Stimulated activated CD4-positive, alpha-beta T cell treated with anti-CD3 and anti-CD28 coated beads, TNF-alpha, amount 100 ng/mL, for 1 hour (primary cell): ENCODE measurements around the gene PRRG1.
"Not testable (repeated sequence)": the region's sequence is repeated elsewhere in the genome, so short reads cannot be mapped to it uniquely, and the experiment has no call there.

ENCODE experiments used
- DNase-seq, 3 donors: peaks; one replicate each; pipeline ENCODE4 v3.0.0-alpha.2; 2020; ENCODE audit warnings: low read depth in 3 of 3, low spot score in 1 of 3

The PRRG1 gene

GRCh38 chrX:37349221-37350033, at the start of gene PRRG1:
TSS of gene PRRG1 (plus strand) at chrX:37349364. CDS start at chrX:37406250, 56,886 bp downstream.
- DNase-seq, result no peak

DNA sequence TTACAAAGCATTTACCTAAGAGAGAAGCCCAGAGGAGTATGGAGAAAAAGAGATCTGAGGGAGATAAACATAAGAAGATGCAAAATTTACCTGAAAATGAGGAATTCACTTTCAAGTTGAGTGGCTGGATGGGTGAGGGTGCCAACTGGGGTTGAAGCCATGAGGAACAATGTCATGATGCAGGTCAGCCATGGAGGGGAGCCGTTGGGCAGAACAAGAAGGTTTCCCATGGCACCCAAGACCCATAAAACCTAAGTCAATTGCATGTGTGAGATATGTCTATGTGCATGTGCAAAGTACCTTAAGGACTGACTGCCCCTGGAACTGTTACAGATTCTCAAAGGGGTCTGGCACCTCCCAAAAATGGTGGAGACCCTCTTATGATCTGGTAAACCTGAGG, 46.6 kb upstream of the PRRG1 start:
- DNase-seq, result no peak

- DNase-seq, result not testable (repeated sequence)
Measured at GRCh38 chrX:37305238-37305637, 43.9 kb upstream of the PRRG1 start.

DNA sequence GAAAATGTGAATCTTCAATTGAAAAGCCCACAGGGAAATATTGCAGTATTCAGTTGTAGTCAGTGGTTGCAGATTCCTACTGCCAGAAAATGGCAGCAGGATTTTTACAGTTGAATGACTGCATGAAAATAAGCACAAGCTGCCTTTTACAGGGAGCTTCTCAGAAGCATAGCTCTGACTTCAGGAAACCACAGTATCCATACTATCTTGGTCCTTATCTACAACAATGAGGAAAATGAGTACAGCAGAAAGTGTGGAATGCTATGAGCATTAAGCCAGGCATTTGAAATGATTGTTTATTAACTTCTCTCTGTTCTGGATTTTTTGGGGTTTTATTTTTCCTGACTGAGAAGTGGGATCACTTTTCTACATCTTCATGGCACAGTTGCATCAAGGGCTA, 34.6 kb upstream of the PRRG1 start:
- DNase-seq, result no peak

DNA sequence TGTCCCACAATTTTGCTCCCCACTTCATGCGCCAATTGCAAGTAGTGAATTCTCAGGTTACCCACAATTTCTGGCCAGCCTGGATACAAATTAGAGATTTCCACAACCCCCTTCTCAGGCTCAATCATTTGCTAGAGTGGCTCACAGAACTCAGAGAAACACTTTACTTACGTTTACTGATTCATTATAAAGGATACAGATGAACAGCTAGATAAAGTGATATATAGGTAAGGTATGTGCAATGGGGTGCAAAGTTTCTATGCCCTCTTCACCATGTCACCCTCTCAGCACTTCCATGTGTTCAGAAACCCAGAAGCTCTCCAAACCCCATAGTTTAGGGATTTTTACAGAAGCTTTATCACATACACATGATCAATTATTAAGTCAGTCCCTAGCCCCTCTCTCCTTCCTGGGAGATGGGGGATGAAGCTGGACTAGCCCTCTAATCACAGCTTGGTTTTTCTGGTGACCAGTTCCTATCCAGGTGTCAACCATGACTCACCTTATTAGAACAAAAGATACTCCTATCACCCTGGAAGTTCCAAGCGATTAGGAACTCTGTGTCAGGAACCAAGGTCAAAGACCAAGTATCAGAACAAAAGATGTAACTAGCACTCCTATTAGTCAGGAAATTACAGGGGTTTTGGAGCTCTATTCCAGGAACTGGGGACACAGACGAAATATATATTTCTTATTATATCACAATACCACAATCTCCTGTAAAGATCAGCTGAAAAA, 33.5 kb upstream of the PRRG1 start:
- no peak for DNase-seq

GRCh38 chrX:37320541-37321203, 28.5 kb upstream of the PRRG1 start:
- DNase-seq, result no peak

DNA sequence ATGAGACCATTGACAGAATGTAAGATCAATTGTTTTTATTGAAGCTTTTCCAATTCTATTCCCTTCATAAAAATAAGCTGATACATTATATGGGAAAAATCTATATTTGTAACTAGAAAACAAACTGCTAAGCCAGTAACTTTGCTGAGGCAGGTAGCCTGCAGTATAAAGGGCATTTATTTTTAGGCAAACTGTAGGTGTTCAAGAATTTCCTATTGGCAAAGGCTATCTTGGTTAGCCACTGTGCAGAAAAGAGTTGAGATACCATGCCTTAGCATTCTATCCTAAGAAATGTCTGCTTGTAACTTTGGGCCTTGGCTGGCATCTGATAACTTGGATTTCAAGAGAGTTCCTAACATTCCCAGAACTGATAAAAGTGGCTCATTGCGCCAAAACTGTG, 18.5 kb upstream of the PRRG1 start:
- no peak for DNase-seq

DNA sequence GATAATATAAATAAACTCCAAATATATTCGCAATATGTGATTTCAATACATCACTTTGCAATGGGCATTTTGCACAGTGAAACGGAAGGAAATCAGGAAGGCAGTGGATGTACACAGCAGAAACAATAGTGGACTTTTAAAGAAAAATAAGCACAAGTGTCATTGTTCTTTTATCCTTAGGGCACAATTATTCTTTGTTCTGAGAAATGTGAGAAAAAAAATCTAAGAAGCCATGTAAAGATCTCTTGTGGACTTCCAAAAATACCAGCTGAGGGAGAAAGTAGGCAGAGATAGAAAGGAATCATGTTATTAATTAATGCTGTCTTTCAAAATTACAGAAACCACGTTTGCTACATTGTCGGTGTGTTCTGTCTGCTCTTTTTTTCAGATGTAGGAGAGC, 17.6 kb upstream of the PRRG1 start:
- DNase-seq, result no peak

DNA sequence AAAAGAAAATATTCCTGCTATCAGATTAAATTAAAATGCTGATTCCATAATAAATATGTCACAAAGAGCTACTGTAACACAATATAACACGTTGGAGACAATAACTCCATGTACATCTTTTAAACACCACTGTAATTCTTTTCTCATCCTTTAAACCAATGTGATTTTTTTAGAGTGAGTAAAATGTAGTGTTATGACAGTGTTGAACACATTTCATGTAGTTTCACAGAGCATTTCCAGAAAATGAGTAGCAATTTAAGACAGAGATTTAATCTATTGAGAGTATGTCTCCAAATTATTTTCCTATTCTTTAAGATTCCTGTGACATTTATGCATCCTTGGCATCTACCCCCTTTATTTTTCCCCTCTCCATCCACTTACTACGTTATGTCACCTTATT, 17.1 kb upstream of the PRRG1 start:
- DNase-seq, result no peak

- DNase-seq, result no peak
Measured at GRCh38 chrX:37332987-37333658, 16.0 kb upstream of the PRRG1 start.

DNA sequence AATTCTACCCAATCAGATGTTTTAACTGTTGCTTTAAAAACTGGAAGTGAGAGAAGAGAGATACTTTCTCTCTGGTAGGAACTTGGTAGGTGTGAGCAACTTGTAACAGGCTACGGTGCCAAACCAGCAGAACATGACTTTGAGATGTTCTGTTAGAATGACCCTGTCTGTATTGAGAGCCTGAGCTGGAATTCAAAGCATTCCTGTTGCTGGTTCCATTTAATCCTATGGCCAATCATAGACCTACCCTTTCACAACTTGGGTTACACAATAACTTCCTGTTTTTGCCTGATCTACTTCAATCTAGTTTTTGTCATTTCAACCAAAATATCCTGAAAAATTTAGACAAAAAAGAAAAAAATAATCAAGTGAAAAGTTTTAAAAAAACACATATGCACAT, 1.7 kb upstream of the PRRG1 start:
- DNase-seq, result no peak

GRCh38 chrX:37348231-37348970, 763 bp upstream of the PRRG1 start:
- no peak for DNase-seq

- no peak for DNase-seq
Measured at GRCh38 chrX:37348971-37349220, 268 bp upstream of the PRRG1 start.

GRCh38 chrX:37350034-37350365, 836 bp downstream of the PRRG1 start:
- no peak for DNase-seq

DNA sequence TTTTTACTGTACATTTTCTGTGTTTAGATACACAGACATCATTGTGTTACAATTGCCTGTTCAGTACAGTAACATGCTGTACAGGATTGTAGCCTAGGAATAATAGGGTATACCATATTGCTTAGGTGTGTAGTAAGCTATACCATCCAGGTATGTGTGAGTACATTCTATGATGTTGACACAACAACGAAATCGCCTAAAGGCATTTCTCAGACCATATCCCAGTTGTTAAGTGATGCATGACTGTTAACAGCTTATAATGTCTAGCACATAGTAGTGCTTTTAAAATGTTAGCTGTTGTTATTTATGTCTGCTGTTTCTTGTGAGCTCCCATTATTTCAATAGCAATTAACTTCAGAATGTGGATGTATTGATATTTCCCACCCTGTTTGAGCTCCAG, 4.5 kb downstream of the PRRG1 start:
- DNase-seq, result no peak

GRCh38 chrX:37357436-37357835, 8.3 kb downstream of the PRRG1 start:
- no peak for DNase-seq

GRCh38 chrX:37361596-37361995, 12.4 kb downstream of the PRRG1 start:
- no peak for DNase-seq

DNA sequence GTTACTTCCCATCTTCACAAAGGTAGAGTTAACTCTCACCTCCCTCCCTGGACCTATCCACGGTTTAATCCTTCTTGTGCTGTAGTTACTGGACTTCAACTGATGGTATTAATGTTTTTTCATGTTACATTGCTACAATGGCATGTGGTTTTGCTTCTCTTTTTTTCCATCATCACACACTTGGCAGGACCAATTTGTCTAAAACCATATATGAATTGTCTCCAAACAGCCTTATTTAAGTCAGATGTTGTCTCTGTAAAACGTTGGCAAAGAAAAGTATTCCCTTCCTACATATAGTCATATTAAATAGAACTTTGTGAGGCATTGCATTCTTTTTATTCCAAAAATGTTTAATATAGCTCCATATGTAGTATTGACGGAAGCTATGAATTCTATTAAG, 15.5 kb downstream of the PRRG1 start:
- DNase-seq, result no peak

DNA sequence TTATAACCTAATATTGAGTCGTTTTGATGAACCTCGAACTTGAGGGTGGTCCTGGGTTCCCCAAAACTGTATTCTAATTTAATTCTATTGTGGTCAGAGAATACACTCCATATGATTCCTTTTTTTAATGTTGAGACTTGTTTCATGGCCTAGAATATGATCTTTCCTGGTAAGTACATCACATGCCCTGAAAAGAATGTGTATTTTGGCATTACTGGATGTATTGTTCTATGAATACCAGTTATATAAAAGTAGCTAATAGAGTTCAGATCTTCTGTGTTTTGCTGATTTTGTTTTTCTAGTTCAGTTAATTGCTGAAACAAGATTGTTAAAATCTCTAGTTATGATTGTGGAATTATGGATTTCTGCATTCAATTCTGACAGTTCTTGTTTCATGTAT, 18.8 kb downstream of the PRRG1 start:
- DNase-seq, result no peak

DNA sequence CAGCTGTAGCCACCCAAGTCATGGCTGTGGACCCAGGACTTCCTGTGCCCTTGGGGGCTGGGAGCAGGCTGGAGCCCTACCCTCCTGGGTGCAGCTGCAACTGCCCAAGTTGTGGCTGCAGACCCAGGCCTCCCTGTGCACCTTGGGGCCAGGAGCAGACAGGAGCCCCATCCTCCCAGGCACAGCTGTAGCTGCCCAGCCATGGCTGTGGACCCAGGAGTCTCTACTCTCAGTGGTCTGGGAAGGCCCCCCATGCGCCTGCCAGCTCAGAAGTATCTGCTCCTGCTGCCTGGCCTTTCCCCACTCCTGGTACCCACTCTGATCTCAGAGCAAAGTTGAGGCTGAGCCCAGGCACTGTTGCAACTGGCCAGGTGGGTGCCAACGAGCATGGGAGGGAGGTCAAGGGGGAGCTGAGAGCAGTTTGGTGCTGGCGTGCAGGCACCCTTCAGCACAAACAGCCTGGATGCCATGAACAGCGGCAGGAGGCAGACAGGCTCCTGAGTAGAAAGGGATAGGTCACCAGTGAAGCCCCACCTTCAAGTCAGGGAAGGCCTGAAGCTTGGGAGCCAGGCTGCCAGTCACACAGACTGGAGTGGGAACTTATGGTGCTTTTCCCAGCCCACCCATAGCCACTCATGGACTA, 21.5 kb downstream of the PRRG1 start:
- DNase-seq, result no peak

- DNase-seq, result no peak
Measured at GRCh38 chrX:37371578-37371991, 22.4 kb downstream of the PRRG1 start.
